Measurements from ENCODE around the gene GALNTL6. TPM values are rescaled to one million over a fixed set of nuclear protein-coding genes. Genes with fewer than 3 reads are reported as not detected.

Gene GALNTL6
- total and polyA plus RNA-seq, 3 donors from 2014 or later, result 2.9 to 6.2 (median 4.9) TPM

DNA sequence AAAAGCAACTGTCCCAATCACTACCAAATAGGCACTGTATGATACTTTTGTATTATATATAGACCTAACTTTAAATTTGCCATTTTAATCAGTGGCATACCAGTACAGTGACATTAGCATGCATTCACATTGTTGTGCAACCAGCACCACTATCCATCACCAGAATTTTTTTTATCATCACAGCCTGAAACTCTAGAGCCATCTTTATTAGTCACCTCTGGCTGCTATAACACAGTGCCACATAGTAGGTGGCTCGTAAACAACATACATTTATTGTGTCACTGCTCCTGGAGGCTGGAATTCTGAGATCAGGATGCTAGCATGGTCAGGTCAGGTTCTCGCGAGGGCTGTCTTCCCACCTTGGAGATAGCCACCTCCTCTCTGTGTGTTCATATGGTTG lies 1167.0 kb downstream of the GALNTL6 start:
- no peaks in the 10 kb centered on the region for H3K36me3 ChIP-seq (ENCODE audit: low read depth, missing control alignments)
- intact Hi-C loops (cut with DNase I; ENCODE audit: low total_unique reads), result no loop called here
- H3K4me1 ChIP-seq, result no peaks in the 10 kb centered on the region
- no peak for DNase-seq
- WGBS, 2 donors, result 89 to 95% methylated on average over 3 of the region's 3 CpGs
- TF ChIP-seq CTCF (IDR thresholded peaks at IDR 0.05) (no peak), POLR2A (IDR thresholded peaks at IDR 0.05) (no peak)
- no peak overlapping the region for H3K27ac ChIP-seq
- no peaks in the 10 kb centered on the region for H3K9me3 ChIP-seq
- no peaks in the 10 kb centered on the region for H3K27me3 ChIP-seq
- H3K4me3 ChIP-seq, result no peak overlapping the region

DNA sequence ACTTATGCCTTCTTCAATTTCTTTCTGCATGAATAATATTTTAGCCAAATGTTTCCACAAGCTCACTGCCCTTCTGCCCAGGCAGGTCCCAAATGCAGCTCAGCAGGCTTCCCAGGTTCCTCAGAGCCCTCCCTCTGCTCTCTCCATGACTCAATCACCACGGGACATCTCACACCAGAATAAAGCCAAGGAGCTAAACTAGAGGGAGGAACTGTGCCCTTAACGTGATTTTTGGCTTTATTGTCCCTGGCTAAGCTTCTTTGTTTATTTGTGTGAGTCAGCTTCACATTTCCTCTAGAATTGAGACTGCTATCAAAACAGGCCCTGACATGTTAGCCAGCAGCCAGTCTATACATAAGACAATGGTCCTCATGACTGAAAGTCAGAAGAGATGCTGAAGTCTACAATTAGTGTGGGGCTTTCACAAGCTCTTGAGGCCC lies 1169.0 kb downstream of the GALNTL6 start:
- no peaks in the 10 kb centered on the region for H3K36me3 ChIP-seq (ENCODE audit: low read depth, missing control alignments)
- TF ChIP-seq CTCF (IDR thresholded peaks at IDR 0.05) (no peak), POLR2A (IDR thresholded peaks at IDR 0.05) (no peak)
- no peaks in the 10 kb centered on the region for H3K4me1 ChIP-seq
- no peaks in the 10 kb centered on the region for H3K27me3 ChIP-seq
- no peak for DNase-seq
- H3K4me3 ChIP-seq, result no peak overlapping the region
- intact Hi-C loops (cut with DNase I; ENCODE audit: low total_unique reads), result no loop called here
- no peaks in the 10 kb centered on the region for H3K9me3 ChIP-seq
- H3K27ac ChIP-seq, result no peak overlapping the region
- WGBS, 2 donors, result 38 to 57% methylated on average over 2 of the region's 2 CpGs

DNA sequence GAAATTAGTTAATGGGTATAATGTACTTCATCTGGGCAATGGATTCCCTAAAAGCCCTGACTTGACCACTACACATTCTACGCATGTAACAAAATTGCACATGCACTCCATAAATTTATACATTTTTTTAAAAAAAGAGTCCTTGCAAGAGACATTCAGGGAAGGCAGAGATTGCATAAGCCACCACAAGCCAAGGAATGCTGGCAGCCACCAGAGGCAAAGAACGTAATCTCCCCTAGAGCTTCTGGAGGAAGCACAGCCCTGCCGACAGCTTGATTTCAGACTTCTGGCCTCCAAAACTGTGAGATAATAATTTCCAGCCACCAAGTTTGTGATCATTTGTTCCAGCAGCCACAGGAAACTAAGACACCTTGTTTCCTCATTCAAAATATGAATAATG lies 1169.8 kb downstream of the GALNTL6 start:
- Histone ChIP-seq H3K27me3 (no peaks in the 10 kb centered on the region), H3K4me1 (no peaks in the 10 kb centered on the region), H3K27ac (no peak overlapping the region), H3K4me3 (no peak overlapping the region), H3K9me3 (no peaks in the 10 kb centered on the region), H3K36me3 (ENCODE audit: low read depth, missing control alignments) (no peaks in the 10 kb centered on the region)
- no peak for DNase-seq
- intact Hi-C loops (cut with DNase I; ENCODE audit: low total_unique reads), result no loop called here
- WGBS, 2 donors, result 78 to 96% methylated on average over 3 of the region's 3 CpGs
- TF ChIP-seq CTCF (IDR thresholded peaks at IDR 0.05) (no peak), POLR2A (IDR thresholded peaks at IDR 0.05) (no peak)

DNA sequence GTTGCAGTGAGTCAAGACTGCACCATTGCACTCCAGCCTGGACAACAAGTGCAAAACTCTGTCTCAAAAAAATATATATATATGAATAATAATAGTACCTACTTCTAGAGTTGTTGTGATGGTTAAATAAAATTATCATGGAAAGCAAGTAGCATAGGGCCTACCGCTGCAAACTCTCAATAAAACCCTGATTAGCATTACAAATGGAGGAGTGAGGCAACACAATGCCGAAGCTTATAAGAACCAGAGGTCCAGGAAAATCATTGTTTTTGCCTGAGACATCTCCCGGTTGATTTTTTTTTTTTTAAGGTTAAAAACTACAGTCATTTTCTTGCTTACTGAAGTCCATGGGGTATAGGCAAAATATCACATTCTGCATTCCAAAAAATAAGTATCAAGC lies 1170.4 kb downstream of the GALNTL6 start:
- TF ChIP-seq CTCF (IDR thresholded peaks at IDR 0.05) (no peak), POLR2A (IDR thresholded peaks at IDR 0.05) (no peak)
- 77 to 91% methylated on average over 3 of the region's 3 CpGs for WGBS, 2 donors

DNA sequence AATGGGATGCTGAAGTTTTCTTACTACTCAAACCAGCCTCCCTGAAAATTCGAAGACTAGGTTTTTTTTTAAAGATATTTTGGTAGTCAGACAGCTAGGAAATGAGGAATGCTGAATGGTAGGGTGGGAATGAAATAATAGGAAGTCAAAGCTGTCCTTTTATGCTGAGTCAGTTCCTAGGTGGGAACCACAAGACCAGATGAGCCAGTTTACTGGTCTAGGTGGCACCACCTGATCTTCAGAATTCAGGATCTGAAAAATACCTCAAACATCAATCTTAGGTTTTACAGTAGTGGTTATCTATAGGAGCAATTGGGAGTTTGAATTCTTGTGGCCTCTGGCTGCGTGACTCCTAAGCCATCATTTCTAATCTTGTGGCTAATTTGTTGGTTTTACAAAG lies 1172.3 kb downstream of the GALNTL6 start:
- Histone ChIP-seq H3K36me3 (ENCODE audit: low read depth, missing control alignments) (no peaks in the 10 kb centered on the region), H3K4me3 (no peak overlapping the region), H3K4me1 (no peaks in the 10 kb centered on the region), H3K9me3 (no peaks in the 10 kb centered on the region), H3K27me3 (no peaks in the 10 kb centered on the region), H3K27ac (no peak overlapping the region)
- intact Hi-C loops (cut with DNase I; ENCODE audit: low total_unique reads), result no loop called here
- TF ChIP-seq CTCF (IDR thresholded peaks at IDR 0.05) (no peak), POLR2A (IDR thresholded peaks at IDR 0.05) (no peak)
- WGBS, 2 donors, result 74 to 85% methylated on average over 2 of the region's 2 CpGs
- DNase-seq, result no peak

More for the DNA sequence above, 1170.4 kb downstream of the GALNTL6 start:
- Histone ChIP-seq H3K27ac (no peak overlapping the region), H3K27me3 (no peaks in the 10 kb centered on the region), H3K4me3 (no peak overlapping the region), H3K4me1 (no peaks in the 10 kb centered on the region), H3K36me3 (ENCODE audit: low read depth, missing control alignments) (no peaks in the 10 kb centered on the region), H3K9me3 (no peaks in the 10 kb centered on the region)
- intact Hi-C loops (cut with DNase I; ENCODE audit: low total_unique reads), result no loop called here
- DNase-seq, result no peak

All from testis (tissue), 3 donors.